HL-60 (cell line): Measurements from ENCODE around the gene BIRC6.

Source experiments
- GABPA ChIP-seq: IDR thresholded peaks from 2 replicates; pipeline ENCODE4 v1.6.1; 2012; ENCODE audit warnings: low read depth
- POLR2AphosphoS5 ChIP-seq: IDR thresholded peaks from 2 replicates; pipeline ENCODE4 v1.6.1; 2012; ENCODE audit warnings: low read depth
- TF ChIP-seq, protein P1 (sequence below): IDR thresholded peaks from one replicate; pipeline ENCODE4 v1.5.1; 2011; ENCODE audit warnings: low read length, control low read depth, inconsistent platforms; ENCODE audit not compliant: insufficient read depth

DNA sequence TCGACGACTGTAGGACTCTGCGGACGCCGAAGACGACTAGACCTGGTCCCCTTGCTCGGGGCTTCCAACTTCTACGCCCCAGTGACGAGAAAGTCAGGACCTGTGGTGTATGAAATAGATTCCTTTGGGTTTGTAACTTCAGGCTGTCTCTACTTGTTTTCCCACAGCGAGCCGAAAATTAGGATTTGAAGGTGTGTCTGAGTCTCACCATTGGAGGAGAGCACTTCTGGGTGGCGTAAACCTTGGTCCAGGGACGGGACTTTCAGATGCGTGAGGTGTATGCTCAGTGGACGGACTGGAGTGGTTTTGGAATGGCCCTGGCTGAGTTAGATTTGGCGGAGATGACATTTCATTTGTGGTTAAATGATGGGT lies 1.3 kb downstream of the BIRC6 start:
- TF ChIP-seq, protein P1, sequence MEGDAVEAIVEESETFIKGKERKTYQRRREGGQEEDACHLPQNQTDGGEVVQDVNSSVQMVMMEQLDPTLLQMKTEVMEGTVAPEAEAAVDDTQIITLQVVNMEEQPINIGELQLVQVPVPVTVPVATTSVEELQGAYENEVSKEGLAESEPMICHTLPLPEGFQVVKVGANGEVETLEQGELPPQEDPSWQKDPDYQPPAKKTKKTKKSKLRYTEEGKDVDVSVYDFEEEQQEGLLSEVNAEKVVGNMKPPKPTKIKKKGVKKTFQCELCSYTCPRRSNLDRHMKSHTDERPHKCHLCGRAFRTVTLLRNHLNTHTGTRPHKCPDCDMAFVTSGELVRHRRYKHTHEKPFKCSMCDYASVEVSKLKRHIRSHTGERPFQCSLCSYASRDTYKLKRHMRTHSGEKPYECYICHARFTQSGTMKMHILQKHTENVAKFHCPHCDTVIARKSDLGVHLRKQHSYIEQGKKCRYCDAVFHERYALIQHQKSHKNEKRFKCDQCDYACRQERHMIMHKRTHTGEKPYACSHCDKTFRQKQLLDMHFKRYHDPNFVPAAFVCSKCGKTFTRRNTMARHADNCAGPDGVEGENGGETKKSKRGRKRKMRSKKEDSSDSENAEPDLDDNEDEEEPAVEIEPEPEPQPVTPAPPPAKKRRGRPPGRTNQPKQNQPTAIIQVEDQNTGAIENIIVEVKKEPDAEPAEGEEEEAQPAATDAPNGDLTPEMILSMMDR, result no peak
- TF ChIP-seq POLR2AphosphoS5 (no peak), GABPA (no peak)
